ENCODE results near the gene RANBP6. TPM values are rescaled to one million over a fixed set of nuclear protein-coding genes. Genes with fewer than 3 reads are reported as not detected.

The RANBP6 gene
- total and polyA plus RNA-seq, 10 donors = 12.3 to 22.3 (median 18.1) TPM

DNA sequence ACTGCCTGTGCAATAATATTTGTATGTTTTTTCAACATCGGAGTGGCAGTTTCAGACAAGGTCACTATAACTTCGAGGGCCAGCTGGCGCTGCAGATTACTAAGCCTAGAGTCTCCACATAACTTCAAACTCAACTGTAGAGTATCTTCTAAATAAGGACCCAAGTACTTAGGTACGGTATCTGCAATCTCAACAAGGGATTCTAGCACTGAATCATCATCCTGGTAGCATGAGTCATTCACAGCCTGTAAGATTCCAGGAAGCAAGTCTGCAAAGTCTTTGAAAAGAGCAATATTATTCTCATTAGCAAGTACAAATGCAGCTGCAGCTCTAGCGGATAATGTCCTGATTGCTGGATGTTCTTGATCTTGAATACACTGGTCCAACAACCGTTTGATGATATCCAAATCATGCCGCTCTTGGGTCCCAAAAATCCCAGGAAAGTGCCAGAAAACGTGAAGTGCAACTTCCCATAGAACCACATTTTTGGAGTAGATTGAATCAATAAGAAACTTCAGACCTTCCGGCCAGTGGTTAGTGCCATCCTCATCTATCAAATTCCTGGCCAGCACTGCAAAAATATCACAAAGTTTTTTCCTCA is 654 bp downstream of the RANBP6 start:
- peak overlapping the region; percentile 54 to 94 (median 74) for H3K4me3 ChIP-seq
- TF ChIP-seq, protein P1, sequence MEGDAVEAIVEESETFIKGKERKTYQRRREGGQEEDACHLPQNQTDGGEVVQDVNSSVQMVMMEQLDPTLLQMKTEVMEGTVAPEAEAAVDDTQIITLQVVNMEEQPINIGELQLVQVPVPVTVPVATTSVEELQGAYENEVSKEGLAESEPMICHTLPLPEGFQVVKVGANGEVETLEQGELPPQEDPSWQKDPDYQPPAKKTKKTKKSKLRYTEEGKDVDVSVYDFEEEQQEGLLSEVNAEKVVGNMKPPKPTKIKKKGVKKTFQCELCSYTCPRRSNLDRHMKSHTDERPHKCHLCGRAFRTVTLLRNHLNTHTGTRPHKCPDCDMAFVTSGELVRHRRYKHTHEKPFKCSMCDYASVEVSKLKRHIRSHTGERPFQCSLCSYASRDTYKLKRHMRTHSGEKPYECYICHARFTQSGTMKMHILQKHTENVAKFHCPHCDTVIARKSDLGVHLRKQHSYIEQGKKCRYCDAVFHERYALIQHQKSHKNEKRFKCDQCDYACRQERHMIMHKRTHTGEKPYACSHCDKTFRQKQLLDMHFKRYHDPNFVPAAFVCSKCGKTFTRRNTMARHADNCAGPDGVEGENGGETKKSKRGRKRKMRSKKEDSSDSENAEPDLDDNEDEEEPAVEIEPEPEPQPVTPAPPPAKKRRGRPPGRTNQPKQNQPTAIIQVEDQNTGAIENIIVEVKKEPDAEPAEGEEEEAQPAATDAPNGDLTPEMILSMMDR (IDR thresholded peaks at IDR 0.05 in 8 of 11, conservative IDR thresholded peaks at IDR 0.05 in 3 of 11) = no peak
- TF ChIP-seq POLR2A (IDR thresholded peaks at IDR 0.05) (no peak), POLR2AphosphoS5 (IDR thresholded peaks at IDR 0.05) (no peak)
- WGBS, 5 donors = 27 to 37% (median 36%) methylated on average over 9 of the region's 9 CpGs

DNA sequence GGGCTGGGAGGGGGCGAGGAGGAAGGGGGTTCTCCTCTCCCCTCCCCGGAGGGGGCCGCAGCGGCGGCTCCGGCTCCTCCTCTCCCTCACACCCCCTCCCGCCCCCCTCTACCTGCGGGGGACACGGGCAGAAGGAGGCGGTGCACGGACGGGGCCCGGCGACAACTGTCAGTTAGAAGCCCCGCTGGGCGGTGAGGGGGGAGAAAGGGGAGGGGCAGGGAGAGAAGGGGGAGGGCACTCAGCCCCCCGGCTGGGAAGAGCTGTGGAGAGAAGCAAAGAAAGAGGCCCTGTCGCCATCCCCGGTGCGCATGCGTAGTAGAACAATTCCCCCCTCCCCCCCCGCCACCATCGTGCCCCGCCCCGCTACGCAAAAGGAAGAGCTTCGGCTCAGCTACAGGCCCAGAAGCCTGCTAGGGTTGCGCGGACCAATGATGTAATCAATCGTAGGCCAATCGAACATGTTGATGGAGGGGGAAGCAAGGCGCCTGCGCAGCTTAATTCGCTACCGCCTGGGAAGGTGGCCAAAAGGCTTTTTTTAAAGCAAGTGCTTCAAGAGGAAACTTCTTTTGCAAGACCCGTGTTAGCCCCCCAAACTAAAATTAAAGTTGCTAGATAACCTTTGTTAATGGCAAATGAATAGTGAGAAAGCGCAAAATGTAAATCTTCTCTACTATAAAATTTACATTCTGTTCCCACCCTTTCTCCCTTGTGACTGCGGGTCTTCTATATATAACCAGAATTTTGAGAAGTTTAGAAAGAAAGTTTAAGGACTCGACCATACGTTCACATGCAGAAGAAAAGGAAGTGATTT is 7.0 kb downstream of the RANBP6 start:
- Histone ChIP-seq H3K27me3 (replicated peaks in 1 of 7) (no peaks in the 10 kb centered on the region), H3K9me3 (peaks cover 0 to 11% (median under 1%) of the 10 kb centered on the region in 8 donors), H3K27ac (peak overlapping the region; percentile 91 to 99 (median 98)), H3K4me3 (peak overlapping the region; percentile 75 to 98 (median 94)), H3K36me3 (peaks cover 0 to 47% (median 10%) of the 10 kb centered on the region in 6 donors), H3K4me1 (peaks cover 32 to 88% (median 54%) of the 10 kb centered on the region in 6 donors)
- 0 to 2% (median 1%) methylated on average over 30 to 39 of the region's 40 CpGs for WGBS, 5 donors
- TF ChIP-seq, protein P1 (IDR thresholded peaks at IDR 0.05 in 8 of 11, conservative IDR thresholded peaks at IDR 0.05 in 3 of 11) = no peak
- TF ChIP-seq POLR2AphosphoS5 (IDR thresholded peaks at IDR 0.05) = peak; percentile 76 to 86 (median 80)
- no peak for TF ChIP-seq POLR2A (IDR thresholded peaks at IDR 0.05)
- DNase-seq = peak; percentile 97
- intact Hi-C loops (cut with DNase I; ENCODE audit: low total_unique reads) = no loop called here

More for the DNA sequence above, 654 bp downstream of the RANBP6 start:
- H3K36me3 ChIP-seq = peaks cover 0 to 46% (median 9%) of the 10 kb centered on the region in 6 donors
- intact Hi-C loops (cut with DNase I; ENCODE audit: low total_unique reads) = no loop called here
- DNase-seq = no peak
- H3K4me1 ChIP-seq = peaks cover 11 to 64% (median 33%) of the 10 kb centered on the region in 6 donors
- H3K9me3 ChIP-seq = peaks cover 0 to 19% (median 4%) of the 10 kb centered on the region in 8 donors
- H3K27me3 ChIP-seq (replicated peaks in 1 of 7) = no peaks in the 10 kb centered on the region
- H3K27ac ChIP-seq = peak overlapping the region; percentile 59 to 90 (median 82)

DNA sequence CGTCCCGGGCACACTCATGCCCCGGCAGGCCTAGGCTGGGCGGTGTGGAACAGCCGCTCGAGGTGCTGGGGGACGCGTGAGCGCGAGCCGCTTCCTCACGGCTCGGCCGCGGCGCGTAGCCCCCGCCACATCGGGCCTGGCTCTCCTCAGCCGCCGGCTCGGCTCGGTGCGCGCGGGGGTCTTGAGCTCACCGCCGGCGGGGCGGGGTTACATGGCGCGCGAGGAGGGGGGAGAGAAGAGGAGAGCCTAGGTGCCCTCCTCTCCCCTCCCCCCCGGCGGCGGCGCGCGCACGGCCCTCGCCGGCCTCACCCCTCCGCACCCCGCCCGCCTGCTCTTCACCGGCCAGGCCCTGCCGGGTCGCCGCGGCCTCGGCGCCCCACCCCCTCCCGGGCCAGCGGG is 7.7 kb downstream of the RANBP6 start:
- peak; percentile 96 for DNase-seq
- intact Hi-C loops (cut with DNase I; ENCODE audit: low total_unique reads) = no loop called here
- Histone ChIP-seq H3K27me3 (replicated peaks in 1 of 7) (no peaks in the 10 kb centered on the region), H3K4me1 (peaks cover 32 to 88% (median 53%) of the 10 kb centered on the region in 6 donors), H3K4me3 (peak overlapping the region; percentile 75 to 98 (median 94)), H3K9me3 (peaks cover 0 to 5% (median 0%) of the 10 kb centered on the region in 8 donors), H3K36me3 (peaks cover 0 to 41% (median 8%) of the 10 kb centered on the region in 6 donors), H3K27ac (peak overlapping the region; percentile 91 to 99 (median 98))
- 0% methylated on average over 16 to 50 of the region's 54 CpGs; no CpG with 5 or more reads in 1 of the 5 donors for WGBS, 5 donors
- peak in 1 of 3 donors; percentile 36 for TF ChIP-seq POLR2AphosphoS5 (IDR thresholded peaks at IDR 0.05)
- TF ChIP-seq, protein P1 (IDR thresholded peaks at IDR 0.05 in 8 of 11, conservative IDR thresholded peaks at IDR 0.05 in 3 of 11) = no peak
- TF ChIP-seq POLR2A (IDR thresholded peaks at IDR 0.05) = no peak

Measured in spleen (tissue), 11 donors.